GM18508 (cell line): ENCODE data around the gene BBX.
"Not testable (repeated sequence)": the region's sequence is repeated elsewhere in the genome, so short reads cannot be mapped to it uniquely, and the experiment has no call there.

ENCODE experiments used
- ATAC-seq: cut with Tn5 transposase; IDR thresholded peaks from one replicate; pipeline ENCODE4 v1.9.1; 2021; ENCODE audit warnings: moderate number of reproducible peaks; ENCODE audit not compliant: insufficient read depth, unreplicated experiment

The BBX gene

GRCh38 chr3:107824822-107825371, 302.1 kb downstream of the BBX start:
- no peak for ATAC-seq

- ATAC-seq, result no peak
These were observed 302.8 kb downstream of the BBX start for GRCh38 chr3:107825556-107825955.

- ATAC-seq, result no peak
These were observed 304.0 kb downstream of the BBX start for GRCh38 chr3:107826727-107827126.

- no peak for ATAC-seq
These were observed 306.4 kb downstream of the BBX start for GRCh38 chr3:107829185-107829584.

- ATAC-seq, result no peak
These were observed 308.8 kb downstream of the BBX start for GRCh38 chr3:107831590-107831989.

GRCh38 chr3:107833043-107833442, 310.3 kb downstream of the BBX start:
- ATAC-seq, result no peak

GRCh38 chr3:107833722-107834416, 311.1 kb downstream of the BBX start:
- no peak for ATAC-seq

GRCh38 chr3:107835001-107835400, 312.2 kb downstream of the BBX start:
- not testable (repeated sequence) for ATAC-seq

- no peak for ATAC-seq
These were observed 315.3 kb downstream of the BBX start for GRCh38 chr3:107837895-107838612.

GRCh38 chr3:107841831-107842230, 319.1 kb downstream of the BBX start:
- ATAC-seq, result no peak

GRCh38 chr3:107842940-107843339, 320.2 kb downstream of the BBX start:
- no peak for ATAC-seq

GRCh38 chr3:107845380-107846278, 322.9 kb downstream of the BBX start:
- ATAC-seq, result no peak

GRCh38 chr3:107846279-107846852, 323.6 kb downstream of the BBX start:
- ATAC-seq, result no peak

GRCh38 chr3:107847791-107848190, 325.0 kb downstream of the BBX start:
- no peak for ATAC-seq

- ATAC-seq, result no peak
These were observed 325.7 kb downstream of the BBX start for GRCh38 chr3:107848351-107848915.

- ATAC-seq, result peak; percentile 67
These were observed 327.9 kb downstream of the BBX start for GRCh38 chr3:107850681-107851080.

- ATAC-seq, result no peak
These were observed 331.1 kb downstream of the BBX start for GRCh38 chr3:107853821-107854220.

- ATAC-seq, result no peak
These were observed 332.0 kb downstream of the BBX start for GRCh38 chr3:107854733-107855132.

GRCh38 chr3:107855710-107856109, 332.9 kb downstream of the BBX start:
- ATAC-seq, result no peak

GRCh38 chr3:107857854-107858253, 335.1 kb downstream of the BBX start:
- ATAC-seq, result no peak
